ENCODE data around the gene CA9. TPM values are rescaled to one million over a fixed set of nuclear protein-coding genes. Genes with fewer than 3 reads are reported as not detected.

CA9 gene
- total and polyA plus RNA-seq, 8 donors: 0.26 to 1.8 (median 1.3) TPM; not detected in 1

- DNase-seq: no peak
- peak; percentile 38 for ATAC-seq
- intact Hi-C loops (cut with DNase I): no loop called here
- Histone ChIP-seq H3K36me3 (peaks cover 0 to 56% of the 10 kb centered on the region in 2 donors), H3K4me3 (no peak overlapping the region), H3K4me1 (peaks cover 4 to 12% of the 10 kb centered on the region in 2 donors), H3K27me3 (no peaks in the 10 kb centered on the region), H3K27ac (peak overlapping the region in 1 of 2 donors; percentile 38), H3K9me3 (no peaks in the 10 kb centered on the region)
- TF ChIP-seq CTCF (IDR thresholded peaks at IDR 0.05): no peak
These were observed 22.2 kb downstream of the CA9 start for GRCh38 chr9:35695943-35696401.

GRCh38 chr9:35696520-35697215 is 22.9 kb downstream of the CA9 start:
- Histone ChIP-seq H3K4me3 (no peak overlapping the region), H3K27ac (peak overlapping the region in 1 of 2 donors; percentile 38), H3K9me3 (no peaks in the 10 kb centered on the region), H3K36me3 (peaks cover 0 to 62% of the 10 kb centered on the region in 2 donors), H3K4me1 (peaks cover 4 to 7% of the 10 kb centered on the region in 2 donors), H3K27me3 (no peaks in the 10 kb centered on the region)
- ATAC-seq (peak; percentile 88), DNase-seq (peak in 2 of 4 donors; percentile 24 to 59)
- intact Hi-C loops (cut with DNase I): no loop called here
- peak; percentile 89 to 92 for TF ChIP-seq CTCF (IDR thresholded peaks at IDR 0.05)

- H3K27ac ChIP-seq: peak overlapping the region in 1 of 2 donors; percentile 38
- no peak overlapping the region for H3K4me3 ChIP-seq
- TF ChIP-seq CTCF (IDR thresholded peaks at IDR 0.05): no peak
- intact Hi-C loops (cut with DNase I): no loop called here
- no peaks in the 10 kb centered on the region for H3K27me3 ChIP-seq
- H3K4me1 ChIP-seq: peaks cover 4 to 7% of the 10 kb centered on the region in 2 donors
- H3K9me3 ChIP-seq: no peaks in the 10 kb centered on the region
- no peak for ATAC-seq
- H3K36me3 ChIP-seq: peaks cover 0 to 71% of the 10 kb centered on the region in 2 donors
- DNase-seq: no peak
These were observed 23.8 kb downstream of the CA9 start for GRCh38 chr9:35697486-35697885.

- intact Hi-C loops (cut with DNase I): no loop called here
- H3K27ac ChIP-seq: no peak overlapping the region
- no peak for TF ChIP-seq CTCF (IDR thresholded peaks at IDR 0.05)
- H3K27me3 ChIP-seq: no peaks in the 10 kb centered on the region
- DNase-seq (peak in 1 of 4 donors; percentile 19), ATAC-seq (no peak)
- H3K4me1 ChIP-seq: peaks cover 4 to 7% of the 10 kb centered on the region in 2 donors
- H3K9me3 ChIP-seq: no peaks in the 10 kb centered on the region
- H3K36me3 ChIP-seq: peaks cover 0 to 78% of the 10 kb centered on the region in 2 donors
- H3K4me3 ChIP-seq: no peak overlapping the region
These were observed 24.5 kb downstream of the CA9 start for GRCh38 chr9:35698231-35698630.

GRCh38 chr9:35700031-35700430 is 26.3 kb downstream of the CA9 start:
- ATAC-seq (no peak), DNase-seq (no peak)
- TF ChIP-seq CTCF (IDR thresholded peaks at IDR 0.05): no peak
- Histone ChIP-seq H3K27ac (peak overlapping the region in 1 of 2 donors; percentile 18), H3K36me3 (peaks cover 0 to 96% of the 10 kb centered on the region in 2 donors), H3K27me3 (no peaks in the 10 kb centered on the region), H3K4me3 (no peak overlapping the region), H3K4me1 (peaks cover 2 to 7% of the 10 kb centered on the region in 2 donors), H3K9me3 (no peaks in the 10 kb centered on the region)
- intact Hi-C loops (cut with DNase I): no loop called here

Data from left lung (tissue), 10 donors.